Subcutaneous abdominal adipose tissue (tissue), 5 donors: ENCODE results near the gene ADAMTS18.

Experiments used
- H3K27ac ChIP-seq: one replicate; pipeline ENCODE4 v1.7.0; 2013; ENCODE audit warnings: low read depth, mild to moderate bottlenecking, inconsistent platforms, low read length, moderate library complexity
- H3K27me3 ChIP-seq, 5 donors: one replicate each; pipeline ENCODE4 v1.7.0; 2013; ENCODE audit warnings: low read length in 5 of 5, inconsistent platforms in 1 of 5; ENCODE audit not compliant: control insufficient read depth in 5 of 5, insufficient read depth in 4 of 5
- H3K36me3 ChIP-seq, 5 donors: one replicate each; pipeline ENCODE4 v1.7.0; 2013; ENCODE audit warnings: low read length in 5 of 5; ENCODE audit not compliant: control insufficient read depth in 5 of 5, insufficient read depth in 5 of 5
- H3K4me1 ChIP-seq, 5 donors: one replicate each; pipeline ENCODE4 v1.7.0; 2013; ENCODE audit warnings: low read length in 5 of 5, mild to moderate bottlenecking in 3 of 5, moderate library complexity in 1 of 5; ENCODE audit not compliant: control insufficient read depth in 5 of 5, insufficient read depth in 5 of 5
- H3K4me3 ChIP-seq, 5 donors: one replicate each; pipeline ENCODE4 v1.7.0; 2013; ENCODE audit warnings: low read length in 5 of 5, low read depth in 1 of 5
- H3K9ac ChIP-seq, 5 donors: one replicate each; pipeline ENCODE4 v1.7.0; 2013; ENCODE audit warnings: low read length in 5 of 5, mild to moderate bottlenecking in 4 of 5, moderate library complexity in 3 of 5
- H3K9me3 ChIP-seq, 5 donors: one replicate each; pipeline ENCODE4 v1.7.0; 2013; ENCODE audit warnings: low read length in 5 of 5; ENCODE audit not compliant: control insufficient read depth in 5 of 5
- donor health status: healthy.
- donor health status: healthy.
- donor health status: healthy.
- donor health status: healthy.
- donor health status: healthy.

The ADAMTS18 gene

DNA sequence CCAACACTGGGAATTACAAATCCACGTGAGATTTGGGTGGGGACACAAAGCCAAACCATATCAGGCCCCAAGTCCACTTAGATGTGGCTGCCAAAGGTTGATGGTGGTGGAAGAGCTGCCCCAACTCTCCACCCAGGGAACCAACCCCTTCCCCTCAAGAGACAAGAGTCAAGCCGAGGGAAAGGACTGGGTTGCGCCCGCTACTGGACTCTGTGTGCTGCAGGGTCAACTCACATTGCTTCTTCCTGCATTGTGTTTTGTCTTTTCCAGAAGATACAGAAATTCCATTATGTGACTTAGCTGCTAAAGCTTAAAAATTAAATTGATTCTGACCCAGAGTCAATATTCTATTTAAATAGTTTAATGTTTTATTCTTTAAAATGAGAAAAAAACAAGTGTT lies 58.5 kb downstream of the ADAMTS18 start:
- H3K4me3 ChIP-seq: no peak overlapping the region
- no peaks in the 10 kb centered on the region for H3K36me3 ChIP-seq
- no peaks in the 10 kb centered on the region for H3K27me3 ChIP-seq
- H3K4me1 ChIP-seq: peaks cover 0 to 3% (median 0%) of the 10 kb centered on the region in 5 donors
- H3K27ac ChIP-seq: no peak overlapping the region
- H3K9me3 ChIP-seq: no peaks in the 10 kb centered on the region
- H3K9ac ChIP-seq: no peak overlapping the region

DNA sequence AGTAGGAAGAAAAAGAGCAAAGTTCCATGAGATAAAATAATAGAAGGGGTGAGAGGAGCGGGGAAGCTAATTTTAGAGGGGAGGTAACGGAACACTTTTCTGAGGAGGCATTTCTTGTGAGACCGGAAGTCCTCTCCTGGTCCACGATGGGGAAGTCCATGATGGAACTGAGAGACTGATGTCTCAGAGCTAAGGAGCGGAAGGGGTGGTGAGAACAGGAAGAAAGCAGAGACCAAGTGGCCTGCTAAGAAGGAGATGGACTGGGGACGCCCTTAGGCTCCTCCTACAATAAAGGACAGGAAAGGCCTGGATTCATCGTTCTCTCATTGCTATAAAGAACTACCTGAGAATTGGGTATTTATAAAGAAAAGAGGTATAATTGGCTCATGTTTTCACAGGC lies 59.4 kb downstream of the ADAMTS18 start:
- Histone ChIP-seq H3K9me3 (no peaks in the 10 kb centered on the region), H3K4me1 (no peaks in the 10 kb centered on the region), H3K27ac (no peak overlapping the region), H3K36me3 (no peaks in the 10 kb centered on the region), H3K4me3 (no peak overlapping the region), H3K9ac (no peak overlapping the region), H3K27me3 (no peaks in the 10 kb centered on the region)

DNA sequence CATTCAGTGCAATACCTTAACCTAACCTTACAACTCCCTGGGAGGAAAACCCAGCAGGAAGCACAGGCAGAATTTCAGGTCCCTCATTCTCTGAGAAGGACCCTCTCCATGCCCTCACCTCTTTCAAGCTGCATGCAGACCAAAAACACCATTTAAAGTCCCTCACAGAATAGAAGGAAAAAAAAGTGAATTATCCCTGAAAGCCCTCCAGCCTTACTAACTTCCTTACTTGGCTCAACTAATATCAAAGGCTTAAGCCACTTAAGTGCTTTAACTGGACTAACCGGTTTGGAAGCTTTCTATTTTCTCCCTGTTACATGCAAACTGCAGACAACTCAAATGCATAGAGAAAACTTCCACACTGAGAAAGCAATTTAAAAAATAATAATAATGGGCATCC lies 60.5 kb downstream of the ADAMTS18 start:
- no peaks in the 10 kb centered on the region for H3K9me3 ChIP-seq
- H3K4me3 ChIP-seq: no peak overlapping the region

DNA sequence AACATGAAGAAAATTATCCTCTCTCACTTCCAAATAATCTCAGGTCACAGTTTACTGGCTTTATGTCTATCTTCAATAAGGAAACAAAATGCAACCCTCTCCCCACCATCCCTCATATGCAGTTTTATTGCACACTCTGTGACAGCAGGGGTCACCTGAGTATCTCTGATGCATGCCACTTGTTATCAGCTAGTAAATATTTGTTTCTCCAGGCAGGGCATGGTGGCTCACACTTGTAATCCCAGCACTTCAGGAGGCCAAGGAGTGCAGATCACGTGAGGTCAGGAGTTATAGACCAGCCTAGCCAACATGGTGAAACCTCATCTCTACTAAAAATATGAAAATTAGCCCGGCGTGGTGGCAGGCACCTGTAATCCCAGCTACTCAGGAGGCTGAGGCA lies 61.1 kb downstream of the ADAMTS18 start:
- no peak overlapping the region for H3K9ac ChIP-seq
- H3K36me3 ChIP-seq: no peaks in the 10 kb centered on the region
- no peaks in the 10 kb centered on the region for H3K9me3 ChIP-seq
- no peak overlapping the region for H3K27ac ChIP-seq
- H3K4me3 ChIP-seq: no peak overlapping the region
- H3K4me1 ChIP-seq: no peaks in the 10 kb centered on the region
- H3K27me3 ChIP-seq: no peaks in the 10 kb centered on the region

More for the DNA sequence above, 60.5 kb downstream of the ADAMTS18 start:
- H3K27ac ChIP-seq: no peak overlapping the region
- H3K27me3 ChIP-seq: no peaks in the 10 kb centered on the region
- no peak overlapping the region for H3K9ac ChIP-seq
- no peaks in the 10 kb centered on the region for H3K4me1 ChIP-seq
- no peaks in the 10 kb centered on the region for H3K36me3 ChIP-seq

GRCh38 chr16:77364770-77365169 lies 70.1 kb downstream of the ADAMTS18 start:
- no peaks in the 10 kb centered on the region for H3K27me3 ChIP-seq
- H3K27ac ChIP-seq: no peak overlapping the region
- peaks cover 0 to 4% (median 0%) of the 10 kb centered on the region in 5 donors for H3K36me3 ChIP-seq
- H3K4me3 ChIP-seq: no peak overlapping the region
- H3K9ac ChIP-seq: no peak overlapping the region
- no peaks in the 10 kb centered on the region for H3K9me3 ChIP-seq
- H3K4me1 ChIP-seq: peaks cover 0 to 7% (median 0%) of the 10 kb centered on the region in 5 donors

GRCh38 chr16:77359065-77359502 lies 75.8 kb downstream of the ADAMTS18 start:
- Histone ChIP-seq H3K9ac (no peak overlapping the region), H3K4me3 (no peak overlapping the region), H3K36me3 (peaks cover 0 to 7% (median 0%) of the 10 kb centered on the region in 5 donors), H3K9me3 (no peaks in the 10 kb centered on the region), H3K27ac (no peak overlapping the region), H3K4me1 (peaks cover 0 to 7% (median 0%) of the 10 kb centered on the region in 5 donors), H3K27me3 (no peaks in the 10 kb centered on the region)

GRCh38 chr16:77353587-77354263 lies 81.1 kb downstream of the ADAMTS18 start:
- Histone ChIP-seq H3K4me3 (no peak overlapping the region), H3K36me3 (peaks cover 0 to 9% (median 0%) of the 10 kb centered on the region in 5 donors)

DNA sequence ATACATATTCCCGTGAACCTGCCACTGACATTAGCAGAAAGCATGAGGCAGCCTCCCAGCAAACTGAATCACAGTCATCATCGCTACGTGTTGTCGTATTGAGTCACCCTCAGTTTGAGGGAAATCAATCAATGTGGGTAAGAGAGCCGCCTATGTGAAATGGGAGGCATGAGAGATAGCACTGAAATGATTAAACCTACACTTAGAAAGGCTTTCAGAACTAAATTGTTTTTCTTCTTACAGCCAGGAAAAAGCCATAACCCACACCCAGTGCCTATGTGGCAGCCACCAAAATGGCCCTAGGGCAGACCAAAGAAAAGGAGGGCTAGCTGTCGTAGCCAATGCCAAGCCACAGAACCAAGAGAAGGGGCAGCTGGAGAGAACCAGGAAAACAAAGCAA lies 90.5 kb downstream of the ADAMTS18 start:
- peaks cover 0 to 4% (median 3%) of the 10 kb centered on the region in 5 donors for H3K9me3 ChIP-seq
- H3K4me1 ChIP-seq: no peaks in the 10 kb centered on the region
- peaks cover 0 to 6% (median 0%) of the 10 kb centered on the region in 5 donors for H3K36me3 ChIP-seq
- H3K27ac ChIP-seq: no peak overlapping the region
- H3K4me3 ChIP-seq: no peak overlapping the region
- H3K27me3 ChIP-seq: no peaks in the 10 kb centered on the region
- H3K9ac ChIP-seq: no peak overlapping the region

More at GRCh38 chr16:77353587-77354263, 81.1 kb downstream of the ADAMTS18 start:
- Histone ChIP-seq H3K9me3 (no peaks in the 10 kb centered on the region), H3K9ac (no peak overlapping the region), H3K4me1 (no peaks in the 10 kb centered on the region), H3K27me3 (no peaks in the 10 kb centered on the region), H3K27ac (no peak overlapping the region)

DNA sequence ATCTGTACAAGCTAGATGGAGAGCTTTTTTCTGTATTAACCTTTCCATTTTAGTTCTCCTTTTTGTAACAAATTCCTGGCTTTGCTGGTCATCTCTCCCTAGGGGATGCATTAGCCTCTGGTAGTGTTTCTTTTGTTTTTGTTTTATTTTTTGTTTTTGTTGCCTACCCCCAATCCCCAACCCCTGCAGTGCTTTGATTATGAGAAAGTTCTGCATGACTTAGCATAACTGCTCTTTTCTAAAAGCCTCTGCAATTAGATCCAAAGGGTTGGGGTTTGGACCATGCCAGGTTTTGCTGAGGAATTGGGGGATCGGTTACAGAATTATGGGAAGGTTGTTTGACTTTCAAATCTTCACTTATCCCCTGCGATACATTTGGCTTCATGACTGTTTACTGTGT lies 98.2 kb downstream of the ADAMTS18 start:
- no peaks in the 10 kb centered on the region for H3K27me3 ChIP-seq
- H3K9me3 ChIP-seq: no peaks in the 10 kb centered on the region
- H3K9ac ChIP-seq: no peak overlapping the region
- H3K27ac ChIP-seq: no peak overlapping the region
- no peak overlapping the region for H3K4me3 ChIP-seq
- H3K4me1 ChIP-seq: peaks cover 0 to 7% (median 0%) of the 10 kb centered on the region in 5 donors
- H3K36me3 ChIP-seq: peaks cover 0 to 9% (median 0%) of the 10 kb centered on the region in 5 donors

GRCh38 chr16:77335652-77336234 lies 99.1 kb downstream of the ADAMTS18 start:
- peaks cover 0 to 7% (median 0%) of the 10 kb centered on the region in 5 donors for H3K36me3 ChIP-seq
- H3K27ac ChIP-seq: no peak overlapping the region
- peaks cover 0 to 7% (median 0%) of the 10 kb centered on the region in 5 donors for H3K4me1 ChIP-seq
- H3K9ac ChIP-seq: no peak overlapping the region
- no peak overlapping the region for H3K4me3 ChIP-seq
- H3K9me3 ChIP-seq: no peaks in the 10 kb centered on the region
- no peaks in the 10 kb centered on the region for H3K27me3 ChIP-seq
